Muscle of back (tissue), 11 donors: ENCODE results near the gene DYSF. TPM values are rescaled to one million over a fixed set of nuclear protein-coding genes. Genes with fewer than 3 reads are reported as not detected.

Experiments used
- DNase-seq, 3 donors: peaks; one replicate each; pipeline versions ENCODE4 v3.0.0 to v3.0.0-alpha.2; 2013
- polyA plus RNA-seq, 10 donors: library from polyadenylated mRNA; unstranded; fragments of 120-200 nt; gene quantifications; one replicate each; pipeline ENCODE4 v1.2.1, GENCODE V29; 2013; ENCODE audit not compliant: insufficient read length in 10 of 10

DYSF gene
- polyA plus RNA-seq, 10 donors = 75.3 to 143 (median 114) TPM

- peak in 1 of 3 donors; percentile 59 for DNase-seq
Measured at GRCh38 chr2:71498261-71498701, 44.9 kb downstream of the DYSF start.

GRCh38 chr2:71499691-71500090 lies 46.3 kb downstream of the DYSF start:
- DNase-seq = no peak

GRCh38 chr2:71500426-71501079 lies 47.2 kb downstream of the DYSF start:
- no peak for DNase-seq

- DNase-seq = no peak
Measured at GRCh38 chr2:71502941-71503738, 49.8 kb downstream of the DYSF start.

GRCh38 chr2:71503837-71504236 lies 50.5 kb downstream of the DYSF start:
- DNase-seq = peak in 1 of 3 donors; percentile 30

- no peak for DNase-seq
Measured at GRCh38 chr2:71504611-71505010, 51.2 kb downstream of the DYSF start.

GRCh38 chr2:71505086-71505769 lies 51.9 kb downstream of the DYSF start:
- DNase-seq = peak; percentile 22 to 53 (median 37)

- DNase-seq = no peak
Measured at GRCh38 chr2:71505770-71506140, 52.4 kb downstream of the DYSF start.

- no peak for DNase-seq
Measured at GRCh38 chr2:71506222-71507153, 53.1 kb downstream of the DYSF start.

- DNase-seq = no peak
Measured at GRCh38 chr2:71507476-71507875, 54.1 kb downstream of the DYSF start.

GRCh38 chr2:71510196-71510807 lies 56.9 kb downstream of the DYSF start:
- peak; percentile 26 to 69 (median 38) for DNase-seq

GRCh38 chr2:71510938-71511337 lies 57.6 kb downstream of the DYSF start:
- DNase-seq = no peak

GRCh38 chr2:71511776-71512175 lies 58.4 kb downstream of the DYSF start:
- DNase-seq = no peak

GRCh38 chr2:71512386-71512785 lies 59.0 kb downstream of the DYSF start:
- DNase-seq = no peak

GRCh38 chr2:71513096-71513495 lies 59.7 kb downstream of the DYSF start:
- DNase-seq = no peak

- no peak for DNase-seq
Measured at GRCh38 chr2:71513721-71514120, 60.4 kb downstream of the DYSF start.

- no peak for DNase-seq
Measured at GRCh38 chr2:71516253-71516888, 63.0 kb downstream of the DYSF start.

GRCh38 chr2:71517851-71518250 lies 64.5 kb downstream of the DYSF start:
- no peak for DNase-seq

- DNase-seq = no peak
Measured at GRCh38 chr2:71521436-71521950, 68.1 kb downstream of the DYSF start.

- no peak for DNase-seq
Measured at GRCh38 chr2:71524476-71524875, 71.1 kb downstream of the DYSF start.
